ENCODE results near the gene SMR3A.

SMR3A gene

DNA sequence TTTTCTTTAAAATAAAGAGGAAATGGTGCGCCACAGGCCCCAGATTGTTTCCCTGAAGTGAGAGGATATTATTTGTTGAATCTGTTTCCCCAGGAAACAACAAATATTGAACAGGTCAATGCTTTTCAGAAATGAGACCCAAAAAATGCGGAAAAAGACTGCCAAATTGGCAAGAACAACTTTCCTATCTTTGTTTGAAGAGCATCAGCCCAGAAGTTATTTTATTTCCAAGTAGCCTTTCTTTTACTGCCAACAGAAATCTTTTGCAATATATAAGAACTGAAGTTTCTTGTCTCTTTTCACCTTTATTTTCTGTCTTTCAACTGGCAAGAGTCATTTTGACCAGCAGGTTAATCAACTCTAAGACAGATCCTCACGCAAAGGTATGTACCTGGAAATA, at the start of gene SMR3A:
Gene SMR3A (plus strand): TSS at position 301 of the 400 bp plus-strand sequence. CDS start 1,356 bp downstream, outside the sequence.
- no peaks in the 10 kb centered on the region for H3K79me2 ChIP-seq (ENCODE audit: insufficient read depth, low read length)
- H3K27me3 ChIP-seq (ENCODE audit: low read length): no peaks in the 10 kb centered on the region
- no peaks in the 10 kb centered on the region for H4K20me1 ChIP-seq (ENCODE audit: low read depth, low read length)
- TF ChIP-seq, protein P1, sequence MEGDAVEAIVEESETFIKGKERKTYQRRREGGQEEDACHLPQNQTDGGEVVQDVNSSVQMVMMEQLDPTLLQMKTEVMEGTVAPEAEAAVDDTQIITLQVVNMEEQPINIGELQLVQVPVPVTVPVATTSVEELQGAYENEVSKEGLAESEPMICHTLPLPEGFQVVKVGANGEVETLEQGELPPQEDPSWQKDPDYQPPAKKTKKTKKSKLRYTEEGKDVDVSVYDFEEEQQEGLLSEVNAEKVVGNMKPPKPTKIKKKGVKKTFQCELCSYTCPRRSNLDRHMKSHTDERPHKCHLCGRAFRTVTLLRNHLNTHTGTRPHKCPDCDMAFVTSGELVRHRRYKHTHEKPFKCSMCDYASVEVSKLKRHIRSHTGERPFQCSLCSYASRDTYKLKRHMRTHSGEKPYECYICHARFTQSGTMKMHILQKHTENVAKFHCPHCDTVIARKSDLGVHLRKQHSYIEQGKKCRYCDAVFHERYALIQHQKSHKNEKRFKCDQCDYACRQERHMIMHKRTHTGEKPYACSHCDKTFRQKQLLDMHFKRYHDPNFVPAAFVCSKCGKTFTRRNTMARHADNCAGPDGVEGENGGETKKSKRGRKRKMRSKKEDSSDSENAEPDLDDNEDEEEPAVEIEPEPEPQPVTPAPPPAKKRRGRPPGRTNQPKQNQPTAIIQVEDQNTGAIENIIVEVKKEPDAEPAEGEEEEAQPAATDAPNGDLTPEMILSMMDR (IDR thresholded peaks at IDR 0.05; ENCODE audit: insufficient read depth, low read length, poor library complexity, severe bottlenecking): no peak
- no peak for TF ChIP-seq EZH2phosphoT487 (conservative IDR thresholded peaks at IDR 0.05; ENCODE audit: low read length)
- no peaks in the 10 kb centered on the region for H3K9me3 ChIP-seq (ENCODE audit: insufficient read depth, low read length)
- no peak within 1 kb of the TSS for H3K9ac ChIP-seq (ENCODE audit: low read length)
- H3K4me3 ChIP-seq (ENCODE audit: insufficient read depth, low read length, poor library complexity, severe bottlenecking): no peak within 1 kb of the TSS
- H3F3A ChIP-seq (ENCODE audit: insufficient read depth): no peaks in the 10 kb centered on the region
- no peaks in the 10 kb centered on the region for H3K9me2 ChIP-seq (replicated peaks; ENCODE audit: insufficient read depth, low read length)
- no peaks in the 10 kb centered on the region for H3K36me3 ChIP-seq (ENCODE audit: low read length)
- no peak within 1 kb of the TSS for H3K4me2 ChIP-seq (ENCODE audit: low read depth, low read length, poor library complexity, severe bottlenecking)
- H2AFZ ChIP-seq (ENCODE audit: low read depth, low read length, severe bottlenecking): no peak within 1 kb of the TSS
- no peak within 1 kb of the TSS for H3K27ac ChIP-seq (ENCODE audit: low read depth, low read length)

DNA sequence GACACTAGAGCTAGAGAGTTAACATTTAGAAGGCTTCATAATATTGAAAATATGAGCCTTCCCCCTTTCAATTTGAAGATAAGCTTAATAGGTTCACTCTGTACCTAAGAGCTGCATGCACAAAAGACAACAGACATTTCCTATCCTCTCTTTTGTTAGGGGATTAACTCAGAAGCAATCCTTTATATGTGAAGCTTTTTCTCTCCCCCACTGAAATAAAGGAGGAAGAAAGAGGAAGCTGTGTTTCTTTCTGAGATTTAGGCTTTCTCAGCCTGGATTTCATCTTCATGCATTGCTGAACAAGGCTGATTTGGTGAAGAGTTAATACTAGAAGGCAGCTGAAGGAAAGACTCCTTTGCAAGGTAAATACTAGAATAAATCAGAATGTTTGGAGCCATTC, 46.8 kb upstream of the SMR3A start:
- Histone ChIP-seq H3K36me3 (ENCODE audit: low read length) (no peaks in the 10 kb centered on the region), H3F3A (ENCODE audit: insufficient read depth) (no peaks in the 10 kb centered on the region), H4K20me1 (ENCODE audit: low read depth, low read length) (no peaks in the 10 kb centered on the region), H3K27me3 (ENCODE audit: low read length) (no peaks in the 10 kb centered on the region), H3K9ac (ENCODE audit: low read length) (no peak overlapping the region), H3K9me2 (replicated peaks; ENCODE audit: insufficient read depth, low read length) (no peaks in the 10 kb centered on the region), H2AFZ (ENCODE audit: low read depth, low read length, severe bottlenecking) (no peak overlapping the region), H3K4me2 (ENCODE audit: low read depth, low read length, poor library complexity, severe bottlenecking) (no peak overlapping the region), H3K9me3 (ENCODE audit: insufficient read depth, low read length) (no peaks in the 10 kb centered on the region), H3K79me2 (ENCODE audit: insufficient read depth, low read length) (no peaks in the 10 kb centered on the region), H3K27ac (ENCODE audit: low read depth, low read length) (no peak overlapping the region), H3K4me3 (ENCODE audit: insufficient read depth, low read length, poor library complexity, severe bottlenecking) (no peak overlapping the region)
- TF ChIP-seq EZH2phosphoT487 (conservative IDR thresholded peaks at IDR 0.05; ENCODE audit: low read length): no peak
- TF ChIP-seq, protein P1 (IDR thresholded peaks at IDR 0.05; ENCODE audit: insufficient read depth, low read length, poor library complexity, severe bottlenecking): no peak

DNA sequence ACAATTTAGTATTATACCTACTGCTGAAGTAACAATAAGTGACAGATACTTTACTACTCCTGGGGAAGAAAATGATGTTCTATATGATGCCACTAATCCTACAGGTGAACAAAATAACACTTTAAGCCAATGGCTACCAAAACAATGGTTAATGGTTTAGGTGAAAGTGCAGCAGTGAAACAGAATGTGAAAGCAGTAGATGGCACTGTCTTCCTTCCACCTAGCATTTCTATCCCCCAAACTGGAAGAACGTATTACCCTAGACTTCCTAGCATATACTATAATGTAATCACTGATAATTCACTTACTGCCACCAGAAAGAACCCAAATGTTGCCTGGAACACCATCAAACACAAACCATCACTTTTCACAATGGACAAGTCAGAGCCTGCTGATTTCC, 44.6 kb upstream of the SMR3A start:
- H4K20me1 ChIP-seq (ENCODE audit: low read depth, low read length): no peaks in the 10 kb centered on the region
- no peak overlapping the region for H3K9ac ChIP-seq (ENCODE audit: low read length)
- no peaks in the 10 kb centered on the region for H3K79me2 ChIP-seq (ENCODE audit: insufficient read depth, low read length)
- no peaks in the 10 kb centered on the region for H3K9me3 ChIP-seq (ENCODE audit: insufficient read depth, low read length)
- H3K27me3 ChIP-seq (ENCODE audit: low read length): no peaks in the 10 kb centered on the region
- no peaks in the 10 kb centered on the region for H3F3A ChIP-seq (ENCODE audit: insufficient read depth)
- H3K9me2 ChIP-seq (replicated peaks; ENCODE audit: insufficient read depth, low read length): no peaks in the 10 kb centered on the region
- TF ChIP-seq, protein P1 (IDR thresholded peaks at IDR 0.05; ENCODE audit: insufficient read depth, low read length, poor library complexity, severe bottlenecking): no peak
- no peak for TF ChIP-seq EZH2phosphoT487 (conservative IDR thresholded peaks at IDR 0.05; ENCODE audit: low read length)
- no peak overlapping the region for H3K4me3 ChIP-seq (ENCODE audit: insufficient read depth, low read length, poor library complexity, severe bottlenecking)
- no peaks in the 10 kb centered on the region for H3K36me3 ChIP-seq (ENCODE audit: low read length)
- H2AFZ ChIP-seq (ENCODE audit: low read depth, low read length, severe bottlenecking): no peak overlapping the region
- H3K4me2 ChIP-seq (ENCODE audit: low read depth, low read length, poor library complexity, severe bottlenecking): no peak overlapping the region
- no peak overlapping the region for H3K27ac ChIP-seq (ENCODE audit: low read depth, low read length)

Data from SU-DHL-6 (cell line).